HL-60 (cell line): ENCODE data around the gene OR1F1.

ENCODE experiments used
- DNase-seq, 2 experiments: peaks; one replicate each; pipeline ENCODE4 v3.0.0-alpha.2; 2010 to 2020; ENCODE audit warnings: low read depth in 1 of 2, low spot score in 1 of 2
- H3K27ac ChIP-seq: fragments of 250-450 bp; sonication (Bioruptor Pico); replicated peaks from 2 replicates; pipeline ENCODE4 v1.5.1; 2020; ENCODE audit warnings: mild to moderate bottlenecking, moderate library complexity
- H3K27me3 ChIP-seq: fragments of 250-450 bp; sonication (Bioruptor Pico); 2 replicates; pipeline ENCODE4 v1.5.1; 2021; ENCODE audit warnings: mild to moderate bottlenecking, moderate library complexity; ENCODE audit not compliant: insufficient read depth, poor library complexity, severe bottlenecking
- H3K4me3 ChIP-seq: replicated peaks from 2 replicates; pipeline ENCODE4 v1.5.1; 2011; ENCODE audit warnings: mild to moderate bottlenecking, control low read depth, low read length; ENCODE audit not compliant: insufficient read depth
- CTCF ChIP-seq: IDR thresholded peaks from one replicate; pipeline ENCODE4 v1.5.1; 2011; ENCODE audit warnings: low read length, control low read depth, inconsistent platforms; ENCODE audit not compliant: insufficient read depth
- GABPA ChIP-seq: IDR thresholded peaks from 2 replicates; pipeline ENCODE4 v1.6.1; 2012; ENCODE audit warnings: low read depth
- POLR2AphosphoS5 ChIP-seq: IDR thresholded peaks from 2 replicates; pipeline ENCODE4 v1.6.1; 2012; ENCODE audit warnings: low read depth
- REST ChIP-seq: IDR thresholded peaks from 2 replicates; pipeline ENCODE4 v1.6.1; 2012; ENCODE audit warnings: low read depth; ENCODE audit not compliant: insufficient replicate concordance
- SPI1 ChIP-seq: IDR thresholded peaks from 2 replicates; pipeline ENCODE4 v1.6.1; 2012; ENCODE audit warnings: low read depth, mild to moderate bottlenecking, borderline replicate concordance

The OR1F1 gene

GRCh38 chr16:3145151-3145550 is 42.9 kb upstream of the OR1F1 start:
- DNase-seq = no peak
- Histone ChIP-seq H3K27ac (no peak overlapping the region), H3K4me3 (no peak overlapping the region), H3K27me3 (no peaks in the 10 kb centered on the region)
- TF ChIP-seq CTCF (no peak), POLR2AphosphoS5 (no peak), GABPA (no peak), SPI1 (no peak), REST (no peak)

- TF ChIP-seq REST = no peak
- TF ChIP-seq GABPA = no peak
- TF ChIP-seq CTCF = no peak
- no peak for TF ChIP-seq SPI1
- no peak for TF ChIP-seq POLR2AphosphoS5
- Histone ChIP-seq H3K27me3 (no peaks in the 10 kb centered on the region), H3K27ac (no peak overlapping the region), H3K4me3 (no peak overlapping the region)
- DNase-seq = no peak
These were observed 42.3 kb upstream of the OR1F1 start for GRCh38 chr16:3145660-3146059.

GRCh38 chr16:3147046-3147756 is 40.8 kb upstream of the OR1F1 start:
- TF ChIP-seq CTCF (no peak), POLR2AphosphoS5 (no peak), GABPA (no peak), REST (no peak), SPI1 (no peak)
- Histone ChIP-seq H3K27ac (no peak overlapping the region), H3K4me3 (no peak overlapping the region), H3K27me3 (no peaks in the 10 kb centered on the region)
- DNase-seq = no peak
